Activated CD4-positive, alpha-beta T cell treated with anti-CD3 and anti-CD28 coated beads for 48 hours (primary cell): ENCODE data around the gene DENND1A.

Source experiments
- DNase-seq: peaks from one replicate; pipeline ENCODE4 v3.0.0-alpha.2; 2020

DENND1A gene

GRCh38 chr9:123722378-123722777 is 207.5 kb downstream of the DENND1A start:
- no peak for DNase-seq

- no peak for DNase-seq
These were observed 211.7 kb downstream of the DENND1A start for GRCh38 chr9:123718188-123718587.

- DNase-seq, result no peak
These were observed 212.2 kb downstream of the DENND1A start for GRCh38 chr9:123717581-123718175.

DNA sequence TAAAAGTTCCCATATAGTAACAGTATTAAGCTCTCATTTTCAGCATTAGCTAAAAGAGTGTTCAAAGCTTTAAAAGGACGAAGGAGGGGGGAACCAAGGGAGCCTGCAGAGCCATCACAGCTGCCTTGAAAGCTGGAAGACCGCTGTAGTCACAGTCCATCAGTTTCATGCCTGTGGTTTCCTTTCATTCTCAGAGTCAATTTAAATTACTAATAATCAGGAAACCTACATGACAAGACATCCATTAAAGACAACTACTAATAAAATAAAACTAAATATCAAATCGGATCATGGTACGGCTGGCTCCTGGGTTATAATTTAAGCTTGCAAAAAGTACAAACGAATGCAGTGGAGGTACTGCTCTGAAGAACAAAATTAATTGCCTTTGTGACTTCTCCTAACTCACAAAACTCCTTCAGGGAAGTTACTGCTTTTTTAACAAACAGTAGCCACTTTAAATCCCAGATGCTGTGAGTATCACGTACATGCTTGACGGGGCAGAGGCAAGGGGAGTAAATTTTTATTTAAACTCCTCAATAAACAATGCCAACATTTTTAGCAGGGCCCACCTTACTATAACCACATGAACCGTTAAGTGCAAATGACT is 213.5 kb downstream of the DENND1A start:
- DNase-seq, result no peak

DNA sequence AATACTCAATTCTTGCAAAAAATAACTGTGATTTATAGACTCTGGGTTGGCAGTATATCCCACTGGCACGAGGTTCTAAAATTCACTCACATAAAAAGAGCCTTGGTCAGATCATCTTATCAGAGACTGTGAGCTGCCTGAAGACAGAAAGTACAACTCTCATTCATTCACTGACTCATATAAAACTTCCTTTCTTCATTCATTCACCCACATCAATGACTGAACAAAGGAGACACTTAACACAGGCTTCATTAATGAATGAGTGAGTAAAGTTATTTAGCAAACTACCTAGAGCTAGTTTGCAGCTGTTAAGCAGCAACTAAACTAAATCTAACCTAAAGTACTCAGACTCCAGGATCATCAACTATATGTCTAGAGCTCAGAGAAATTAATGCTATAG is 214.7 kb downstream of the DENND1A start:
- DNase-seq, result no peak

GRCh38 chr9:123713282-123713681 is 216.6 kb downstream of the DENND1A start:
- DNase-seq, result no peak

DNA sequence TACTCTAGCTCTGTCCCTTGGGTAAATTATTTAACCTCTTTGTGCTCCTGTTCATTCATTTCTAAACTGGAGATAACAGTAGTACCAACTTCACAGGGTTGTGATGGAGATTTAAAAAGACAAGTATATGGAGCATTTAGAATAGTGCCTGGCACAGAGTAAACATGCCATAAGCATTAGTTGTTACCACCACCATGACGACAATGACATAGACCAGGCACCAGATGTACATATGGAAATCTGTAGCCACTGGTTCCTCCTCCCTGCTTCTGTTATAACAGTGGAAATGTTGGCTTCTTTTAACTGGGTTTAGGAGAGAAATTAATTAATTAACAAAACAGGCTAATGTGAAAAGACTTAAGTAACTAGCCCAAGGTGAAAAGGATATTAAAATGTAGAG is 217.5 kb downstream of the DENND1A start:
- DNase-seq, result no peak

- no peak for DNase-seq
These were observed 219.6 kb downstream of the DENND1A start for GRCh38 chr9:123710299-123710698.

DNA sequence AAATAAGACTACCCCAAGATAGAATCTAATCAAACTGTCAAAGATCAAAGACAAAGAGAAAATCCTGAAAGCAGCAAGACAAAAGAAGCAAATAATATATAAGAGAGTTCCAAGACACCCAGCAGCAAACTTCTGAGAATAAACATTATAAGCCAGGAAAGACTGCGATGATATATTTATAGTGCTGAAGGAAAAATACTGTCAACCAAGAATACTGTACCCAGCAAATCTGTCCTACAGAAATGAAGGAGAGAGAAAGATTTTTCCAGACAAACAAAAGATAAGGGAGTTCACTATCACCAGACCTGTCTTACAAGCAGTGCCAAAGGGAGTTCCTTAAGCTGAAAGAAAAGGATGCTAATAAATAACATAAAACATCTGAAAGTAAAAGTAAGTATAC is 227.4 kb downstream of the DENND1A start:
- no peak for DNase-seq

GRCh38 chr9:123697686-123698085 is 232.2 kb downstream of the DENND1A start:
- no peak for DNase-seq

GRCh38 chr9:123696476-123696875 is 233.4 kb downstream of the DENND1A start:
- DNase-seq, result no peak

DNA sequence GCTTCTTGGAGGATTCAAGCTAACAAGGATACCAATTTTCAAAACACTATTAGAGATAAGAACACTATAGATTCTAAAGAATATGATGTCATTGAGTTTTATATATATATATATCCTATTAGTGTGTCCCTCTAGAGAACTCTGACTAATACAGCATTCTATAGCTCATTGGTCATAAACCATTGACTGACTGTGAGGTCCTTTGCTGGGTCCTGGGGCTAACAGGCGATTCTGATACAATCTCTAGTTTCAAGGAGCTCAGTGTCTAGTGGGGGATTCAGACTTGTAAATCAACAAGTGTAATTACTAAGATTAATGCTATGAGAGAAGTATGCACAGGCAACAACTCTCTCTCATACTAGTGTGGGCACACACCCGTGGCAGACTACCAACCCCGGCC is 234.5 kb downstream of the DENND1A start:
- no peak for DNase-seq

- DNase-seq, result no peak
These were observed 238.1 kb downstream of the DENND1A start for GRCh38 chr9:123691765-123692303.

GRCh38 chr9:123689701-123690428 is 240.1 kb downstream of the DENND1A start:
- DNase-seq, result no peak

DNA sequence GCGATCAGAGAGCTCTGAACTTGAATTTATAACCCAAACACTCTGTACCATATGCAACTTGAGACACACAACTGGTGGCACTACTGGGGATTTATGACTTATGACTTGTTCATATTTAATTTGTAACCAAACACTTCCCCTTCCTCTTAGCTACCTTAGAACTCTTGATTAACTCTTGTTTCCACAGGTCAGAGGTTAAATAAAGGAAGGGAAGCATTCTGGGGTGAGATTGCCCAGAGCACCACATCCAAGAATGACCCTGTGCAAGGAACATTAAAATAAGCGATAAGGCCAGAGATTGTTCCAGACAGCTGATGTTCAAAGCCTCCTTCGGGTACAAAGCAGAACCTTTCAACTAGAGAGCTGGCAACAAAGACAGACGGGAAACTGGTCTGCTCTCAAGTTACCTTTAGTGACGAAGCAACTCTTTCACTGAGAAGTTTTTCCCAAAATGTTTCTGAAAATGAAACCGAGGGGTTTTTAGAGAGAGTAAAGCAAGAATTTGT is 242.6 kb downstream of the DENND1A start:
- no peak for DNase-seq

DNA sequence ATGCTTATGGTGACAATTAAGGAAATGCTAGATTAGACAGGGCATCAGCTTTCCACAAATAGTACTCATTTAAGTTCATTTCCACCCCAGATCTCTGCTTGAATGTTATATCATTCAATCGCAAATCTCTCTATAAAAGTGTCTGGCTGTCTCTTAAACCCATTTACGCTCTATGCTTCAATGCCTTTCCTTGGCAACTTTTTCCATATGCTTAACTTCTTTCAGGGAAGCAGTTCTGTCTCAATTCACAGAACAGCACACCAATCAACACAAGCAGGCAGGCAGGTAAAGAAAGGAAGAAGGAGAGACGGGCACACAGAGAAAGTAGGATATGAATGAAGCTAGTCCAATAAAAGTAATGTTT is 243.1 kb downstream of the DENND1A start:
- DNase-seq, result no peak

GRCh38 chr9:123686131-123686828 is 243.6 kb downstream of the DENND1A start:
- no peak for DNase-seq

GRCh38 chr9:123685489-123686083 is 244.3 kb downstream of the DENND1A start:
- no peak for DNase-seq

- DNase-seq, result no peak
These were observed 245.4 kb downstream of the DENND1A start for GRCh38 chr9:123684393-123685149.

DNA sequence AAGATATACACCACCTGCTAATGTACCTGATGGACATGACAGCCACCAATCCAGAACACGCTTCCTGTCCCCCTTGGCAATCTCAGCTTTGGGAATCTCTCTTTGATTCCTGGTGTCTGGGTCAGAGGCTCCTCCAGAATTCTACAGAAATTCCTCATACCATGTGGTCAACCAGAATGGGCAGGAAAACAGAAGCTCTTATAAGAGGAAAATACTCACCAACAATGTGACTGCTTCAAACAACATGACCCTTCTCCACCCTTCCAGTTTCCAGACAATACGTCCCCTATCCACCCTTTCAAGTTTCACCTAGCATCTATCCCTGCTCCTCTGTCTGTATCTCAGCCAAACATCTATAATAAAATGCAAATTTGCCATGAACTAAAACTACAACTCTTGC is 247.2 kb downstream of the DENND1A start:
- DNase-seq, result no peak

GRCh38 chr9:123680352-123680751 is 249.6 kb downstream of the DENND1A start:
- DNase-seq, result no peak

DNA sequence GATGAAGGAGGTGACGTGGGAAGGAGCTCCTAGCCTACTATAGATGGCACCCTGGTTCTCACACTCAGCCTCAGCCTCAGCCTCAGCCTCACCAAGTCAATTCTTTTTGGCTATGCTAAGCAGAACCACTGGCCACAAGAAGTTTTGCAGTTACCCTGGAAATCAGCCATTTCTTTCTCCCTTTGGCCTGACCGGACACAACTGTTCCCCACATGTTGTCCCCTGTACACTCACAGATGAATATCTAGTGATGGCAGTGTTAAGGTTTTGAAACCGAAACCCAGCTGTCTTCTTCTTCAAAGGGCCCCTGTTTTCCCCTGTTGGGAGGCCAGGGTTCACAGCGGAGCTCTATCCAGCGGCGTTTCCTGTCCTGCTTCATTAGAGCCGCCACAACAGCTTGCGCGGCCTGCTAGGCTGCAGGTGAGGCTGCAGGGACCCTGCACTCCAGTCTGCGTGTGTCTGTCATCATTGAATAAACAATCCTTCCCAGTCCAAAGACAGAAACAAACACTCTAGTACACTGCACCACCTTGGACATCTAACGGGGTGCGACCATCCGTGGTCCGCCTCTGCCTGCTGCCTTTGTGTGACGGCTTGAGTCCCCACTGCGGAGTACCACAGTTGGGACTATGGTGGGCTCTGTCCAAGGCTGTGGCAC is 250.5 kb downstream of the DENND1A start:
- DNase-seq, result peak; percentile 27
